ENCODE measurements around the gene CCDC170.

DNA sequence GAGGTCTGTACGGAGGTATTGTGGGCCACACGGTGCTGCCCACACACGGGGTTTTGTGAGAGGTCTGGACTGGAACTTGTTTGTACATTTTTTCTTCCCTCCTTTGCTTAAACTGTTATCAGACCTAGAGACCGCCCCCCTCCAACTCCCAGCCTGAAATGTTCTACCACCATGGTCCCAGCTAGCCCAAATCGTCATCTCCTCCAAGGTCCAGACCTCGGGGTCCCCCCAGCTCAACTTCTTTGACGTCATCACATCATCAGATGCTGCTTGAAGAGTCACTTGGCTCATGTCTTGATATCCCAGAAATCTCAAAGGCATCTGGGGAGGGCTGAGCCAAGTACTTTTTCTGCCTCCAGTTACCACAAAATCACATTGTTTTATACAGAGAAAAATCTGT lies 2.8 kb upstream of the CCDC170 start:
- TF ChIP-seq, protein P1, sequence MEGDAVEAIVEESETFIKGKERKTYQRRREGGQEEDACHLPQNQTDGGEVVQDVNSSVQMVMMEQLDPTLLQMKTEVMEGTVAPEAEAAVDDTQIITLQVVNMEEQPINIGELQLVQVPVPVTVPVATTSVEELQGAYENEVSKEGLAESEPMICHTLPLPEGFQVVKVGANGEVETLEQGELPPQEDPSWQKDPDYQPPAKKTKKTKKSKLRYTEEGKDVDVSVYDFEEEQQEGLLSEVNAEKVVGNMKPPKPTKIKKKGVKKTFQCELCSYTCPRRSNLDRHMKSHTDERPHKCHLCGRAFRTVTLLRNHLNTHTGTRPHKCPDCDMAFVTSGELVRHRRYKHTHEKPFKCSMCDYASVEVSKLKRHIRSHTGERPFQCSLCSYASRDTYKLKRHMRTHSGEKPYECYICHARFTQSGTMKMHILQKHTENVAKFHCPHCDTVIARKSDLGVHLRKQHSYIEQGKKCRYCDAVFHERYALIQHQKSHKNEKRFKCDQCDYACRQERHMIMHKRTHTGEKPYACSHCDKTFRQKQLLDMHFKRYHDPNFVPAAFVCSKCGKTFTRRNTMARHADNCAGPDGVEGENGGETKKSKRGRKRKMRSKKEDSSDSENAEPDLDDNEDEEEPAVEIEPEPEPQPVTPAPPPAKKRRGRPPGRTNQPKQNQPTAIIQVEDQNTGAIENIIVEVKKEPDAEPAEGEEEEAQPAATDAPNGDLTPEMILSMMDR (IDR thresholded peaks at IDR 0.05; ENCODE audit: low read length) = no peak
- TF ChIP-seq EZH2phosphoT487 (IDR thresholded peaks at IDR 0.05; ENCODE audit: low read length) (no peak), EZH2 (optimal IDR thresholded peaks at IDR 0.05; ENCODE audit: low read depth, low read length) (no peak)

All from MM.1S (cell line).